SKM-1 (cell line): ENCODE data around the gene TEX38.
"Not testable (repeated sequence)": the region's sequence is repeated elsewhere in the genome, so short reads cannot be mapped to it uniquely, and the experiment has no call there.

Experiments
- DNase-seq: peaks from one replicate; lab custom pipeline; 2025; ENCODE audit not compliant: unreplicated experiment; lab: John Stamatoyannopoulos, UW

Gene TEX38

DNA sequence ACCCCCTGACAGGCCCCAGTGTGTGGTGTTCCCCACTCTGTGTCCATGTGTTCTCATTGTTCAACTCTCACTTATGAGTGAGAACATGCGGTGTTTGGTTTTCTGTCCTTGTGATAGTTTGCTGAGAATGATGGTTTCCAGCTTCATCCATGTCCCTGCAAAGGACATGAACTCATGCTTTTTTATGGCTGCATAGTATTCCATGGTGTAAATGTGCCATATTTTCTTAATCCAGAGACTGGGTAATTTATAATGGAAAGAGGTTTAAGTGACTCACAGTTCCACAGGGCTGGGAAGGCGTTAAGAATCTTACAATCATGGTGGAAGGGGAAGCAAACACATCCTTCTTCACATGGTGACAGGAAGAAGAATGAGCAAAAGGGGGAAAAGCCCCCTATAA, 17.0 kb upstream of the TEX38 start:
- DNase-seq = not testable (repeated sequence)

DNA sequence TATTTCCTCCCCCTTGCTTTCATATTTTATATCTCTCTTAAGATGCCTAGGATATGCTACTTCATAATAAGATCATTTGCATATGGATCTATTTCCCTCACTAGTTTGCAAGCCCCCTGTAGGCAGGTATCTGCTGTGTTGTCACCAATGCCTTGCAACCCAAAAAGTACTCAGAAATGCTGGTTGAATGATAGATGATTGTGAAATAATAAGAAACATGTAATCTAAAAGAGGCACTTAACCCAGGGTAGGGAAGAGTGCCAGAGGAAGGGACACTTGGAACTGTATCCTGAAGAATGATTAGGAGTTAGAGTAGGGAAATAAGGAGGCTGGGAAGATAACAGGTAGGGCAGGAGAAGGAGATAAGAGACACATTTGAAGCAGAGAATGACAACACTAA, 15.8 kb upstream of the TEX38 start:
- DNase-seq = no peak

DNA sequence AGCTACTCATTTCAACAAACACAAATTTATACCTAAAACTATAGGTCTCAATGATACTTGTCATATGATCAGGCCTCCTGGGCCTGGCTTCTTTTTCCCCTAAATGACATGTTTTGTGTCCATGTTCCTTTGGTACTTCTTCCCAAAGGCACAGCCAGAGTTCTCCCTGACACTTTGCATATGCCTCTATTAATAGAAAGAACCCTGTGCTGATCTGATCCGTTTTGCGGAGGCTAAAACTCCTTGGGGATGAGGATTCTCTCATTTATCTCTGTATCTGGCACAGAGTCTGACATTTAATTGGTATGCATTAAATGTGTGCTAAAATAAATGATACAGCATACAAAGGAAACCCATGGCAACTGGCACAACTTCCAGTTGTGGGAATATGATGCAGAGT, 15.0 kb upstream of the TEX38 start:
- DNase-seq = no peak

DNA sequence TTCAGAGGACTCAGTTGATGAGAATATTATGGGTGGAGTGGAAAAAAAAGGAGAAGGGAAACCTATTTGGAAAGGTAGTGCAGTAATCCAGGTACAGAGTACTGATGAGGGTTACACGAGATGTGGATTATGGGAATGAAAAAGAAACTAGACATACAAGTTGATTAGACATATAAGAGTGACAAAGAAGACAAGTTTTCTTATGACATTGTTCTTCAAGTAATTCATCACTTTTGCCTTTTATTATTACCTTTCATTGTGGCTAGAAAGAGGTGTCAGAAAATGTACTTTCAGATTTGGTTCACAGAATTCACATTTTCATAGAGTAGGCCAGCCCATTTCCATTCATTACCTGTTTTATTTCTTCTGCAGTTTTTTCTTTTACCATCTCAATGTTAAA, 13.9 kb upstream of the TEX38 start:
- DNase-seq = no peak

DNA sequence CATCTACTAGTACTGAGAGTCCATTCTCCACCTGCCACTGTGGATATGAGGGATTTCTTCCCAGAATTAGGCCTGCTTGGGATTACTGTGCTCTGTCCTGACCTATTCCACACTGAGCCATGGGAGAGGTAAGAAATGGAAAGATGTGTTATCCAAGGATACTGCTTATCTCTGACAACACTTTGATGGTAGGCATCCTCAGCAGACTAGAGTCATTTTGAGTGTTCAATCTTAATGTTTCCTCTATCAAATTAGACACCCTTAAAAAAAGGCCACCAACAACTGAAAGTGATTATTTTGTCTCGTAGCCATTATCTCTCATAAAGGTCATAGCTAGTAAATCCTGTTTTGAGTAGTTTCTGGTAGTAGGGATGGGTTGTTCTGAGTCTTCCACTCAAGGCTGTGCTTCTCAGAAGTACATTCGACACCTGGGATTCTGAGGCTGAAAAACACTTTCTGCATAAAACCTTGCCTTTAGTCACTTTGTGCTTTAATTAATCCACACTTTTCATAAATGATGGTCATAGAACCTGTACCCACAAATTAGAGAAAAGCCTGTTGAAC, 12.3 kb upstream of the TEX38 start:
- no peak for DNase-seq

DNA sequence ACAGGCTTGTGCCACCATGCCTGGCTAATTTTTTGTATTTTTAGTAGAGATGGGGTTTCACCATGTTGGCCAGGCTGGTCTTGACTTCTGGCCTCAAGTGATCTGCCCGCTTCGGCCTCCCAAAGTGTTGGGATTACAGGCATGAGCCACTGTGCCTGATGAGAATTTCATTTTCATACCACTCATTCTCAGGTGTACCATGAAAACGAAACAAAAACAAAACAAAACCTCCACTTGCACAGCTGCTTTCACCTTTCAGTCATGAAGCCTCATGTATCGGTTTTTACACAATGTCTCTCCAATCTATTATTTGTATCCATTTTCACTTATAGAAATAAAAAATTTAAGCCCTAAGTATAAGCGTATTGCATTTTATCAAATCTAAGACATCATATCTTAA, 11.5 kb upstream of the TEX38 start:
- DNase-seq = not testable (repeated sequence)

DNA sequence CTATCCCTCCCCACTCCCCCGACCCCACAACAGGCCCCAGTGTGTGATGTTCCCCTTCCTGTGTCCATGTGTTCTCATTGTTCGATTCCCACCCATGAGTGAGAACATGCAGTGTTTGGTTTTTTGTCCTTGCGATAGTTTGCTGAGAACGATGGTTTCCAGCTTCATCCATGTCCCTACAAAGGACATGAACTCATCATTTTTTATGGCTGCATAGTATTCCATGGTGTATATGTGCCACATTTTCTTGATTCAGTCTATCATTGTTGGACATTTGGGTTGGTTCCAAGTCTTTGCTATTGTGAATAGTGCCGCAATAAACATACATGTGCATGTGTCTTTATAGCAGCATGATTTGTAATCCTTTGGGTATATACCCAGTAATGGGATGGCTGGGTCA, 8.7 kb upstream of the TEX38 start:
- not testable (repeated sequence) for DNase-seq

DNA sequence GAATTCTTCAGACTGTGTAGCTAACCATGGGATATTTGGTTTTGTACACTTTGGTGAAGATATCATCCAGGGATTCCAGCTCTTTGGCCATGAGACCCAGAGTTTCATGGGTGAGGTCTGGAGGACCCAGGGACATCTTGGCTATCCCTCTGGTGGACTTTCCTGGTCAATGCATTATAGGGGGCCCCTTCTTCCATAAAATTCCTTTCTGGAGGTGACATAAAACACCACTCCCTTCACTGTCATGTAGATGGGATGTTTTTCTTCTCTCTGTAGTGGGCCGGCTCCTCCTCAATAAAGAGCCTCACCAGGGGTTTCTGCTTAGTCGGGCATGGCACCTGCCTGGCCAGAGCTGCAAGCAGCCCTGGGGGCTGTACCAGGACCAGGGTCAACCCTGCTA, 5.7 kb upstream of the TEX38 start:
- DNase-seq = no peak

DNA sequence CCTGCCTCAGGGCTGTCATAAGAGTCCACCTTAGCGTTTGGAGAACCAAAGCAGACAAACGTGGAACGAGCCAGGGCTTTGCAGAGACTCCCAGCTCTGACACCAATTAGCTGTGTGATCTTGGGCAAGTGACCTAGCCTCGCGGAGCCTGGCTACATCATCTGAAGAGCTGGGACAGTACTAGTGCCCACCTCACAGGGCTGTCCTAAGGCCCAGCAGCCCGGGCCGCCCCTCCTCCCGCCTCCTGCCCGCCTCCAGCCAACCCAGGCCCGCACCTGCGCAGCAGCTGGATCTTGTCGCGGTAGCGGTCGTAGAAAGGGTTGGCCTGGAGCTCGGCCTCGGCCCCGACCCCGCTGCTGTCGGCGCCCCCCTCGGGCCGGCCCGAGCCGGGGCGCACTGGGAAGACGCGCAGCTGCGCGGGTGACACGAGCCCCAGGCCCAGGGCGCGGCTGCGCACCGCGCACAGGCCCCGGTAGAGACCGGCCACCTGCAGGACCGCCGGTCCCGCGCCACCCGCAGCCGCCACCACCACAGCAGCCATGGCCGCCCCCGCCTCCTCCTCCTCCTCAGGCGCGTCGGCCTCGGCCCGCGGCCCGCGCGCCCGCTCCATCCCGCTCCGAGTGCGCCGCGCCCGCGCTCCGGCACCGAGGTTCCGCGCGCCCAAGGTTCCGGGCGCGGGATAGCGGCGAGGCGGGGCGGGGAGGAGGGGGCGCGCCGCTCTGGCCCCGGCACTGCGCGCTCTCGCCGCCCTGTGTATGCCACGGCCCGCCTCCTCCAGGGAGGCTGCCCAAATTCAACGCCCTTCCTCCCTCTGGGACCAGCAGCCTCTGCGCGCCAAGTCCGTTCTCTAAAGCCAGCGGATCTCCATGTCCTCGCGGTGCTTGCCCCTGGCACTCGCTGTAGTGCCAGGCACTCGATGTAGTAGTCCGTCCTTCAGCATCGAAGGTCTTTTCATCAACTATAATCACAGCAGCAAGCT, 3.6 kb upstream of the TEX38 start, which contains the start of gene ATPAF1:
Gene ATPAF1, minus strand, starts transcription at position 583 of the 979 bp plus-strand sequence. Its CDS starts 42 bp downstream, at position 541.
- peak; percentile 2 for DNase-seq

DNA sequence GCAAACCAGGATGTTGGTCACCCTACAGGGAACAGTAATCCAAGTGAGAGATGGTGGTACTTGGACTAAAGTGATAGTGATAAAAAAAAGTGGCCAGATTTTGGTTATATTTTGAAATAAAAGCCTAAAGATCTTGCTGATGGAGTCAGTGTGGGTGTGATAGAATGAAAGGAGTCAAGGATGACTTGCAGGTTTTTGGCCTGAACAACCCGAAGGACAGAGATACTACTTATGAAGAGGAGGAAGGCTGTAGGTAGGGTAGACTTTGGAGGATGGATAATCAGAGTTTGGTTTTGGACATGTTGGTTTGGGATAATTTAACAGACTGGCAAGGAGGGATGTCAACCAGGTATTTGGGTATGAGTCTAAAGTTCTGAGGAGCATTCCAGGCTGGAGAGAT, 1.5 kb upstream of the TEX38 start:
- DNase-seq = no peak

DNA sequence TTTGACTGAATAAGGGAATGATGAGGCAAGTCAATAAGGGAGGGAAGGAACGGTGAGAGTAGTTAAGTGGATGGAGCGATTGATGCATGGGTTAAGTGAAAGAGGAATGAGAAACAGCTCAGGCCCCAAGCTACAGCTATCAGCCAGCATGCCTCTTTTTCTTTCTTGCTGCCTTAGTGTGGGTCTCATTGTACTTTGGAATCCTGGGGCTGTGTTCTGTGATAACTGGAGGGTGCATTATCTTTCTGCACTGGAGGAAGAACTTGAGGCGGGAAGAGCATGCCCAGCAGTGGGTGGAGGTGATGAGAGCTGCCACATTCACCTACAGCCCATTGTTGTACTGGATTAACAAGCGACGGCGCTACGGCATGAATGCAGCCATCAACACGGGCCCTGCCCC, 1.0 kb downstream of the TEX38 start:
- no peak for DNase-seq

DNA sequence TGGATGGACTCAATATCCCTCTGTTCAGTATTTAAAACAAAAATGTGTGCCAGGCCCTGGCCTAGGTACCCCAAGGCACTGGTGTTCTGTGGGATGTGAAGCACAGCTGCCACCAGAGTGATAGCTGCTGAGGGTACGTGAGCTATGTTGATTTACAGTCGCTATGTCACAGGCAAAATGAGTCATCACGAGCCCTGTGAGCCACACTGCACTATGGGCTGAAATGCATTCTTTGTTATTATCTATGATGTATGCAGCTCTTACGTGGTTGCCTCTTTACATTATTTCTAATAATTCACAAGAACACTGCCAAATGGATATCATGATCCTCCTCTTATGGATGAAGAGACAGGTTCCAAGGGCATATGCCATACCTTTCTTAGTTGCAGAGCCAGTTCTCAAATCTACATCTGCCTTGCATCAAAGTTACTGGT, 2.1 kb downstream of the TEX38 start:
- no peak for DNase-seq

DNA sequence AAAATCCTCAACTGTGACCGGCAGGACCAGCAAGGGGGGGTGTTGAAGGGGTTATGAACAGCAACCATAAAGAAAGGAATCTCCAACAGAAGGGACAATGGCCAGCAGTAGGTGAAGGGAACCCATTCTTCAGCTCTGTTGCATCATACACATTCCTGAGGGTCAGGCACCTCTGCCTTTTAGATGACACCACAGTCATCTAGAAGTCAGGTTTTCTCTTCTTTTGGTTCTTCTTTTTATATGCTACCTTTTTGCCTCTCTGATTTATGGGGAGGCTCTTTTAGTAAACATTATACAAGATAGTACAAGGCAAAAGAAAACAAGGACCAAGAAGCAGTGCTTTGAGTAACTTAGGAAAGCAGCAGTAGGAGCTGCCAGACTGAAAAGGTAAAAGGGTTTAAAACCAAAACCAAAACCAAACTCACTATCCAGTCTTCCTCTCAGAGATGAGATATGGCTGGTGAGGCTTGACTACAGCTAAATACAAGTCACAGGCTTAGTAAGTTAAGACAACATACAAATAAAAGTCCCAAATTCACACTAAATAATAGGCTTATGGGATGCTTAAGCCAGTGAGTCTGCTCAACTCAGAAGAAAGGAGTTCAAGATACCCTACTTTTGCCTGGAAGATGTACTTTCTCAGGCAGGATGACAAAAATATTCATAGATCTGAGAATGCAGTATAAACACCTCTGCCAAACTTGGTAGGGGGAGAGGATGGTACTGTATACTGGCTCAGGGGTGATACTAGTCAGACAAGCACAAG, 4.1 kb downstream of the TEX38 start:
- DNase-seq = no peak

DNA sequence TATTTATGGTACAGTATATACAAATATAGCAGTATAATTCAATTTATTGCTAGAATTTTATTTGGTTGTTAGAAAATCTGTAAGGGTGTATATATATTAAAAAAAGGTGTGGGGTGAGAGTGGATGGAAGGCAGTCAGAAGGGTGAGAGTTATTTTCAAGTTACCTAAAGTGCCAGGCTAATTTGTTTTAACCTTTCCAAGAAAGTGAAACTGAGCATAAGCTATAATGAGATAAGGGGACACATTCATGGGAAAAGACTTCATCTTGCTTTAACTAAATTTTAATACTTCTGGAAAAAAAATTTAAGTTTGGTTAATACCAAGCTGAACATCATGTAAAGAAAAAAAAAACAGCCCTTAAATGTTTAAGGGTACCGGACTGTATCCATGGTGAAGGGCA, 4.9 kb downstream of the TEX38 start:
- no peak for DNase-seq

DNA sequence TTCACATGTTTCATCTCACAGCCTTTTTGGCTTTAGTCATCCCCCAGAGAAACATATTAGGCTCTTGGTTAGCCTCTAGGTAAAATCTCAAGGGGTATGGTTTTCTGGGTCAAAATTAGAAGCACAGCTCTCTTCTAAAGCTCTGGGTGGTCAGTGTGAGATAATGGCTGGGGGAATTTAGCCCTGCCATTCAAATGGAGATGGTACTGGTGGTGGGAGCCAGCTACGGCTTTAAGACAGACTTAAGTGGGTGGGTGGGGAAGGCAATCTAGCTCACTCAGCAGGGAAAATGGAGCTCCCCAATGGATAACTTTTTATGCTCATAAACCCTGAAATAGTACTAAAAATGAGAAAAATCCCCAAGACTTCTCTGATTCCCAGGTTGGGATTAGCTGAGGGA, 5.7 kb downstream of the TEX38 start:
- DNase-seq = no peak

DNA sequence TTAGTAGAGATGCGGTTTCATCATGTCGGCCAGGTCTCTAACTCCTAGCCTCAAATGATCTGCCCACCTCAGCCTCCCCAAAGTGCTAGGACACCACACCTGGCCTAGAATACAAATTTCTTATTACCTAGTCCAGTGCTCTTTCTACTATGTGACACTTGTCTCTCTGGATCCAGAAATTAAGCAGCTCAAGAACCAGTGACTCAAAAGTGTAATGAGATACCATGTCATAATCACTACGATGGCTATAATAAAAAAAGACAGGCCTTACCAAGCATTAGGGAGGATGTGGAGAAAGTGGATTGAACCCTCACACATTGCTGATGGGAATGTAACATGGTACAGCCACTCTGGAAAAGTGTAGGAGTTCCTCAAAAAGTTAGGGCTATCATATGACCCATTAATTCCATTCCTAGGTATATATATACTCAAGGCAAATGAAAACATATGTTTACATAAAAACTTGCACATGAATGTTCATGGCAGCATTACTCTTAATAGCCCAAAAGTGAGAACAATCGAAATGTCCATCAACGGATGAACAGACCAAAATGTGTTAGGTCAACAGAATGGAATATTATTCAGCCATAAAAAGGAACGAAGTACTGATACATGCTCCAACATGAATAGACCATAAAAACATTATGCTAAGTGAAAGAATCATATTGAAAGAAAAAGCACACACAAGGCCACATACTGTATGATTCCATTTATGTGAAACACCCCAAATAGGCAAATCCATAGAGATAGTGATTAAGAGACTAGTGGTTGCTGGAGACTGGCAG, 8.3 kb downstream of the TEX38 start:
- no peak for DNase-seq

DNA sequence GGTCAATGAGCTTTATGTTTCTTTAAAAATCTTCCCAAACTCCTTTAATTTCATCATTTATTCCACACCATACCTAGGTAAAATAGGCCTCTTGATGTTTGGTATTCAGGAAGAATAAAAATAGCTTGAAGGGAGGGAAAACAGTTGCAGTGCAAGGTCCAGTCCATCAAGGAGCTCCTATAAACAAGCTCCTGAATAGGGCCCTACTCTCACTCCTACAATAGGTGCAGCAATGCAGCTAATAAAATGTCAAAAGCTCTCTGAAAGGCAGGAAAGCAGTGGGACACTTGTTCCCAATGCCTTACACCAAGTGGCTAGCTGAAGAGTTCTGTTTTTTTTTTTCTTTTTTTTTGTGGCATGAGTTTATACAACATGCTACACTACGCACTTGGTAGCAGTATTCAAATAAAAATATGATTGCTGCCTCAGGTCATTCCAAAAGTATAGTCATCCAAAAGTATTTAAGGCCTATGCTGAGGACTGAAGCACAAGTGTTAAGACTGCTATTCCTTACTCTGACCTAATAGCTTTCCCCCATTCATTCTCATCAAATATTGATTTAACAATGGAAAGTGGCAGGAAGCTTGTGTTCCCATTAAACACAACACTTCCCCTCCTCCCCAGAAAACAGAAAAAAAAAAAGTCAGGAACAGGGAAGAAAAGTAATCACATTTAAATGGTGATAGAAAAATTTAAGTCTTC, 9.8 kb downstream of the TEX38 start:
- no peak for DNase-seq

DNA sequence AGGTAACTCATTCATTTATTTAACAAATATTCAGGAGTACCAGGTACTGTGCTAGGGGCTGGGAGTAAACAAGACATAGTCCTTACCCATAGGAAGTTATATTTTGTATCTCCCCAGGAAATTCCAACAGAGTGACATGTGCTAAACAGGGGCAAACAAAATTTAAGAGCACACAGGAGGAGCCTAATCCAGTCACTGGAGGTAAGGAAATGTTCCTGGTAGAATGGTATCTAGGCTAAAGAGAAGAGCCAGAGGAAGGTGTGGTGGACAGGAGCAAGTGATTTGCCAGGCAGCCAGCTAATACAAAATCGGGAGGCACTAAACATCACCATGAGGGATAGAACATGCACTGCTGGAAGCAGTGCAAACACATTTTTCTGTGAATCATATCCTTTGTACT, 10.4 kb downstream of the TEX38 start:
- no peak for DNase-seq

DNA sequence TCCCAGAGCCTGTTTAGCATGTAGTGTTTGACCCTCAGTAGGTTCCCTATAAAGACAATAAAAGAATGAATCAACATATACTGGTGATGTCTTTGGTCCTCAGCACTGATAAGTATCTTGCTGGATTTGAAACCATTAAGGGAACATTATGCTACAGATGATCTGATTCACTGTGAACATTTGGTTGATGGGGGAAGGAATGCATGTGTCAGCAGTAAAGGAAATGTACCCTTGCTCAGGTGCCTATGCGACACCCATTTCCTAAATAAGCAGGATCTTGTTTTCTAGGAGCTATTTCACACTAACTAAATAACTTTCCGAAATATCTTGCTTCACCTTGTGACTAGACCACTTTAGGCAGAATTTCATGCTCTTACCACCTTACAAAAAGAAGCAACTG, 13.0 kb downstream of the TEX38 start:
- no peak for DNase-seq

DNA sequence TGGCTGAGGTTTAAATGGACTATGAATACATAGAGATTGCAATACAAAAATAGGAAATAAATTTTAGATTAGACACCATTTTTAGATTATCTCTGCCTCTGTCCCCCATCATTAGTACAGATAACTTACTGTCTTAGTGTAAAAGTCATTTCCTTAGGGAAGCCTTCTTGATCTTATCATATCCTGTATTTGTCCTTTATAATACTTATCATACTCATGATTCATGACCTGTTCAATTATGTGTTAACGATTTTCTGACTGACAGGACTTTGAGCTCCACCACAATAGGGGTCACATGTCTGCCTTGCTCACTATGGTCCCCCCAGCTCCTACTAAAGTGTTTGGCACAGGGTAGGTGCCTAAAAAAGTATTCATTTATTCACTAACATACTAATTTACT, 14.6 kb downstream of the TEX38 start:
- DNase-seq = no peak
